ENCODE measurements around the gene SYCP2L. TPM values are rescaled to one million over a fixed set of nuclear protein-coding genes. Genes with fewer than 3 reads are reported as not detected.

SYCP2L gene
- total RNA-seq, 2 experiments from 2014 or later = not detected

DNA sequence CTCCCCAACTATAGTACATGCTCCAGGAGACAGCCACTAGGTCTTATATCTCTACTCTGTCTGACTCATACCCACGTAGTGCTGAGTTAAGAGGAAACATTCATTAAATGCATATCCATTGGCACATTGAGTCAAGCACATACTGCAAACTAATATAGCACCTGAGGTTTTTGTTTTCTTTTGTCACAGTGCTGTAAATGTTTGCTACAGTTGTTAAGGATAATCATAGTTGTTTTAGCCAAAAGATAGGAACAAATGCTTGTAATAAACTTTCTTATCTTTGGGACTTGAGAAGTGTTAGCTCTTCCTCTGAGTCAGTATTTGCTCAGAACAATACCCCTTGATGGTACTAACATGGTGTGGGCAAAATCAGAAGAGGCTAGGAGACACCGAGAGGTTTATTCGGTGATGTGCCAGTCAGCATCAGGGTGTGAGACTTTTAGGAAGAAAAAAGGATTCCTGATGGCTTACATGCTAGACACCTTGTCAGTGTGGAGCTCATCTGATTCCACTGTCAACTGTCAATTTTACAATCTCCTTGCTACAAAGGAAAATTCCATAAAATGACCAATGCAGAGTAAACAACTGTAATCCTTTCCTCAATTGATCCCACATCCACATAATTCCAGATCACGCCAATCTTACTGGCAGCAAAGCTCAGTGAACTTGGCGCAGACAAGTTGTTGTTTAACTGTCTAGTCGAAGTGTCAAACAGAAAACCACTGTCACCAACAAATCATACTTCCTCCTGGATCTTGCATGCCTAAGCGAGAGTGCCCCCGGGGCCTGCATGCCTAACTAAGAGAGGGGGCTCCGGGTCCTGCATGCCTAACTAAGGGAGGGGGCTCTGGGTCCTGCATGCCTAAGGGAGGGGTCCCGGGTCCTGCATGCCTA is 121.1 kb downstream of the SYCP2L start:
- Mint-ChIP-seq H3K4me3 (no peak overlapping the region), H3K27me3 (peaks cover 19% of the 10 kb centered on the region), H3K36me3 (ENCODE audit: low read depth) (no peaks in the 10 kb centered on the region), H3K4me1 (peaks cover 3% of the 10 kb centered on the region), H3K9me3 (no peaks in the 10 kb centered on the region), H3K27ac (no peak overlapping the region)
- DNase-seq = no peak
- ChIA-PET POLR2A (no interaction called here), CTCF (no interaction called here)

DNA sequence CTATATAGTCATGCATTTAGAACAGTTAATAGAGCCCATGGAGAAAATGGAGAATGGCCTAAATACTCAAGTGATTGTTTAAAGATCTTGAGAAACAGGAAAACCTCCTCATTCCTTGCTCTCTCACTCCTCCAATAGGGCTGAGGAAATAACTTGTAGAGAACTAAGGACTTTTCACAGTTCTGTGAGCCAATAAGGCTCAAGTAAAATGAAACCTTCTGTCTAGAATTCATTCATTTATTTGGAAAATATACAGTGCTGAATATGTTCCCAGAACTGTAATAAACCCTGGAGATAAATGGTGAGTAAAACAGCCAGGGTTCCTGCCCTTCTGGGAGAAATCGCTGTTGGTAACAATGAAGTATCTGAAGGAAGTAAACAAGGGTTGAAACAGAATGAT is 122.0 kb downstream of the SYCP2L start:
- H3K9me3 Mint-ChIP-seq = no peaks in the 10 kb centered on the region
- H3K27ac Mint-ChIP-seq = no peak overlapping the region
- H3K27me3 Mint-ChIP-seq = peaks cover 22% of the 10 kb centered on the region
- peaks cover 3% of the 10 kb centered on the region for H3K4me1 Mint-ChIP-seq
- no peak overlapping the region for H3K4me3 Mint-ChIP-seq
- ChIA-PET POLR2A (no interaction called here), CTCF (no interaction called here)
- H3K36me3 Mint-ChIP-seq (ENCODE audit: low read depth) = no peaks in the 10 kb centered on the region
- no peak for DNase-seq

DNA sequence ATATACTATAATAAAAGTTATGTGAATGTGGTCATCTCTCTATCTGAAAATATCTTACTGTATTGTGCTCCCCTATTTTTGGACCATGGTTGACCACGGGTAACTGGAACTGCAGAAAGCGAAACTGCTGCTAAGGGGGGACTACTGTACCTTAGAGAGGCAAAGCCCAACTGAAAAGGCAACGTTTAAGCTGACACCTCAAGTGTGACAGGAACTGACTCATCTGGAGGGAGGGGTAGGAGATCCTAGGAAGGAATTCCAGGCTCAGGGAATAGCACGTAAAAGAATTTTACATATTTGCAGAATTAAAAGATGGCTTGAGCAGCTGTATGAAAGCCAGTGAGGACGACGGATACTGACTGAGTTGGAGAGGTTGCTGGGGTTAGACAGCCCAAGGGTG is 122.5 kb downstream of the SYCP2L start:
- CTCF ChIA-PET = no interaction called here
- Mint-ChIP-seq H3K27ac (no peak overlapping the region), H3K4me3 (no peak overlapping the region), H3K36me3 (ENCODE audit: low read depth) (no peaks in the 10 kb centered on the region), H3K9me3 (no peaks in the 10 kb centered on the region), H3K27me3 (peaks cover 22% of the 10 kb centered on the region), H3K4me1 (peaks cover 3% of the 10 kb centered on the region)
- POLR2A ChIA-PET = no interaction called here
- no peak for DNase-seq

DNA sequence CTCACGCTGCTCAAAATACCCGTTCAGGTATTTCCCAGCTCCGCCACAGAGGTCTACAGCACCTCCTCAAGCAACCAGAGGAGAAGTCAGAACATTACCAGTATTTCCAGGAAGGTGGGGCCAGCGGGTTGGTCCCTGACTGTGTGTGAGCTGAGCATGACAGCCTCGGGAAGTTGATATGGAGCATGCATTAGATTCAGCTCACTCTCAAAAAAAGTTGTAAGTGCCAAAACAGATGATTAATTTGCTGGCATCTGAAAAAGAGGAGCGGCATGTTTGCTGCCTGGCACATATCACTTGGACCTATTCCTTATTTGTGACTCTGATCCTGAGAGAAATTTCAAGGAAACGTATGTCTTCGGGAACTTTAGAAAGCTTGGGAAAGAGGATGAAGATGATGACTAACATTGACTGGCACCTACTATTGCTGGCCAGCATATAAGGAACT is 125.0 kb downstream of the SYCP2L start:
- ChIA-PET CTCF (interaction anchor here (0.6 kb wide), 1 partner anchor 165 kb away, joined by 3 read pairs; no protein-coding TSS in a partner anchor), POLR2A (no interaction called here)
- H3K36me3 Mint-ChIP-seq (ENCODE audit: low read depth) = no peaks in the 10 kb centered on the region
- H3K4me3 Mint-ChIP-seq = no peak overlapping the region
- H3K27ac Mint-ChIP-seq = no peak overlapping the region
- no peaks in the 10 kb centered on the region for H3K9me3 Mint-ChIP-seq
- peaks cover 29% of the 10 kb centered on the region for H3K27me3 Mint-ChIP-seq
- H3K4me1 Mint-ChIP-seq = peaks cover 3% of the 10 kb centered on the region
- DNase-seq = no peak

DNA sequence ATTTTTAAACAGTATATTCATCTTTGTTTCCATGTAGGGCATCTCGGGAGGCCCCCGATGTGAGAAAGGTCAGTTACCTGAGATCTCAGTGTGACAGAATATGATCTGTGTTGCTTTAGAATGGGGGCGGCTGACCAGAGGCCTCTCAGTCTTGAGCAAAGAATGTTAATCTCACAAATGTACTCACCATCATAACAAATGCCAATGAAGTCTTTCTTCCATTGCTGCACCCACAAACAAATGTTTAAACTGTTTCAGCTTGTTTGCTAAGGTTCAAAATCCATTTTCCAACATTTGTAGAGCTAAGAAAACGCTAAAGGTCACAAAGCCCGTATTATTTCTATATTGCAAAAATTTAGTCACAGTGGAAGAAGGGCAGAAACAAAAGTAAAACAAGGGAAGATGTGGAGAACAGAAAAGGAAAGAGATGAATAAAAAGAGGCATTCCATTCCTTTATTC is 125.5 kb downstream of the SYCP2L start:
- peaks cover 29% of the 10 kb centered on the region for H3K27me3 Mint-ChIP-seq

DNA sequence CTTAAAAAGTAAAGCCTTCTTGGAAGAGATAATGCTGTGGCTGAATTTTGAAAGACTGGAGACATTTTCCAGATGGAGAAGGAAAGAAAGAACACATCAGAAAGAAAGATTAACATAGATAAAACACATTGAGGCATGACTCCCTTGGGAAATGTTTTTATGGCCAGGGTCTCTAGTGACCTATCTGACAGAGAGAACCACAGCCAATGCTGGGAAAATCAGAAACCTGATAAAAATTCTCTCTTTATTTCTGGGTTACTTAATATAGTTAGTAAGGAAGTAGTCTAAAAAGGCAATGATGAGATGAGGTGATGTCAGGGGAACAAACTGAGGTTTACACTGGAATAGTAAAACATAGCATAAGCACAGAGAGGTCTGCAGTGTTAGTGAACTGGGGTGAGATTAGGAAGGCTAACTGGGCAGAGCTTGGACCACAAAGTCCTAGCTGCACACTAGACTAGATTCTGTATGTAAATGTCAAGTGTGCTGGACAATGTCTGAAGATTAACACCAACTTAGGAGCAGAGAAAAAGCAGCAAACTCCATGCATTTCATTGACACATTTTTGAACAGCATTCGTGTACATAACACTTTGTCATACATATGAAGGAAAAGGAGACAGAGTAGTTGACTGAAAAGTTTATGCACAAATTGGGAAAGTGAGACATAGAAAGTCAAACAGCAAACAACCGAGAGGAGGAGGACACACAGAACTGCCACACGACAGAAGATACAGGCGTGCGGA is 126.3 kb downstream of the SYCP2L start:
- POLR2A ChIA-PET = no interaction called here
- H3K9me3 Mint-ChIP-seq = no peaks in the 10 kb centered on the region
- H3K4me1 Mint-ChIP-seq = no peaks in the 10 kb centered on the region
- H3K27me3 Mint-ChIP-seq = peaks cover 27% of the 10 kb centered on the region
- no peak for DNase-seq
- no peaks in the 10 kb centered on the region for H3K36me3 Mint-ChIP-seq (ENCODE audit: low read depth)
- CTCF ChIA-PET = no interaction called here
- H3K4me3 Mint-ChIP-seq = no peak overlapping the region
- H3K27ac Mint-ChIP-seq = no peak overlapping the region

More for the DNA sequence above, 125.5 kb downstream of the SYCP2L start:
- Mint-ChIP-seq H3K9me3 (no peaks in the 10 kb centered on the region), H3K4me1 (peaks cover 3% of the 10 kb centered on the region), H3K27ac (no peak overlapping the region), H3K4me3 (no peak overlapping the region), H3K36me3 (ENCODE audit: low read depth) (no peaks in the 10 kb centered on the region)
- no peak for DNase-seq
- POLR2A ChIA-PET = no interaction called here
- CTCF ChIA-PET = no interaction called here

DNA sequence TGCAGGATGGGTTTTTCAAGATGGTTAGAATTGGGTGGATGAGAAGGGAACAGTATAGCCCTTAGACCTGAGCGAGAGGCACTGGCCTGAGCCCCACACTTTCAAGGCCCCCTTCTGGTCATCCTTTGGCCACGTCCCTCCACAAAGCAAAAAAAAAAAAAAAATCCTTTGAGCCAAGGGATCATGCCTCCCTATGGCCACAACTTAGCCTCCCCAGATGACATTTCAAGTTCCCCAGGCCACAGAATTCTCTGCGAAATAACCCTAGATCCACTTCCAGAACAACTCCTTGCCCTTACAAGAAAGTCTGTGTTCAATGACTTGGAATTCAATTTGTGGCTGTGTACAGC is 126.8 kb downstream of the SYCP2L start:
- no peak overlapping the region for H3K27ac Mint-ChIP-seq
- H3K4me1 Mint-ChIP-seq = no peaks in the 10 kb centered on the region
- no peak for DNase-seq
- H3K27me3 Mint-ChIP-seq = peaks cover 27% of the 10 kb centered on the region
- H3K36me3 Mint-ChIP-seq (ENCODE audit: low read depth) = no peaks in the 10 kb centered on the region
- POLR2A ChIA-PET = no interaction called here
- no peaks in the 10 kb centered on the region for H3K9me3 Mint-ChIP-seq
- CTCF ChIA-PET = no interaction called here
- no peak overlapping the region for H3K4me3 Mint-ChIP-seq

DNA sequence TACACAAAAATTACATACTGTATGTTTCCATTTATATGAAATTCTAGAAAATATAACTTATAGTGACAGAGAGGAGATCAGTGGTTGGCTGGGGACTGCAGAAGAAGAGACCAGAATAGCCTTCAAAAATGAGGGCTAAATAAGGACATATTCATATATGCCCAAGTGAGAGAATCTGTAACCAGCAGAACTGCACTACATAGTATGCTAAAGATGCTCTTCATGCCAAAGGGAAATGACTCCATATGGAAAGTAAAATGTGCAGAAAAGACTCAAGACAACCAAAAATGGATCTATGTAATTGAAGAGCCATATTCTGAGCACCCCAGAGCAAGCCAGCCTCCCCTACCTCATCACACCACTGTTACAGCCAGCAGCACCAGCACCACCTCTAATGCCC is 128.2 kb downstream of the SYCP2L start:
- H3K4me1 Mint-ChIP-seq = no peaks in the 10 kb centered on the region
- ChIA-PET CTCF (no interaction called here), POLR2A (no interaction called here)
- H3K27me3 Mint-ChIP-seq = peaks cover 23% of the 10 kb centered on the region
- H3K9me3 Mint-ChIP-seq = no peaks in the 10 kb centered on the region
- no peak overlapping the region for H3K27ac Mint-ChIP-seq
- no peak for DNase-seq
- no peak overlapping the region for H3K4me3 Mint-ChIP-seq
- H3K36me3 Mint-ChIP-seq (ENCODE audit: low read depth) = no peaks in the 10 kb centered on the region

DNA sequence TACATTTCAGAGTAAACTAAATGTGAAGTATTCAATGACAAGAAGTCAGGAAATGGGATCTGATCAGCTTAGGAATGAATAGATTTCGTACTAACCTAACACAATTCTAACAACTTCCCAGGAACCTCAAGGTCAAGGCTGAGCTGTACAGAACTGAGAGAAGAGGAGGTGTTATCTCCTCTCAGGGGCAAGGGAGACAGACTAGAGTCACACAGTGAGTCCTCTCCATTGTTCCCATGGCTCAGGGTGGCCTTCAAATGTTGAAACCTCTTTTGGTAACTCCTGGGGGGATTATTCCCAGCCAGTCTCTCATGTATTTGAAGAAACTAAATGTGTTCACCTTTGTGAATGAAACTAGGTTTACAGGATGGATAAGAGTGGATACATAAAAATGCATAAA is 129.6 kb downstream of the SYCP2L start:
- Mint-ChIP-seq H3K9me3 (no peaks in the 10 kb centered on the region), H3K27me3 (peaks cover 28% of the 10 kb centered on the region), H3K27ac (no peak overlapping the region), H3K36me3 (ENCODE audit: low read depth) (no peaks in the 10 kb centered on the region), H3K4me3 (no peak overlapping the region), H3K4me1 (no peaks in the 10 kb centered on the region)
- CTCF ChIA-PET = no interaction called here
- DNase-seq = no peak
- POLR2A ChIA-PET = no interaction called here

DNA sequence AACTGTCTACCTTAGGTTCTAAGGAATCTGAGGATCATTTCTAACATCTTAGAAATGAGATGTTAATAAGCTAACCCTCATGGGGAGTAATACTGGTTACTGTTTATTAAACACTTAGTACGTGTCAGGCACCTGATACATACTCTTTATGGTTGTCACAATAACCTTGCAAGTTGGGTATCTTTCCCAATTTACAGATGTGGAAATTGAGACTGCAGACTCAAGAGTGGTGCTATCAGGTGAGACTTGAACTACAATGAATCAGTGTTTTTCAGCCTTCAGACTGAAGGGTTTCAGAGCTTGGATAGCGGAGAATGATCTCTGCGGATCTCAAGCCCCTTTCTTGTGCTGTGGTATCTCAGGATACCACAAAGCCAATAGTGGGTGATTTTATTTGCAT is 130.2 kb downstream of the SYCP2L start:
- Mint-ChIP-seq H3K4me1 (no peaks in the 10 kb centered on the region), H3K9me3 (no peaks in the 10 kb centered on the region), H3K4me3 (no peak overlapping the region), H3K27ac (no peak overlapping the region), H3K27me3 (peaks cover 30% of the 10 kb centered on the region), H3K36me3 (ENCODE audit: low read depth) (no peaks in the 10 kb centered on the region)
- DNase-seq = no peak
- ChIA-PET POLR2A (no interaction called here), CTCF (no interaction called here)

DNA sequence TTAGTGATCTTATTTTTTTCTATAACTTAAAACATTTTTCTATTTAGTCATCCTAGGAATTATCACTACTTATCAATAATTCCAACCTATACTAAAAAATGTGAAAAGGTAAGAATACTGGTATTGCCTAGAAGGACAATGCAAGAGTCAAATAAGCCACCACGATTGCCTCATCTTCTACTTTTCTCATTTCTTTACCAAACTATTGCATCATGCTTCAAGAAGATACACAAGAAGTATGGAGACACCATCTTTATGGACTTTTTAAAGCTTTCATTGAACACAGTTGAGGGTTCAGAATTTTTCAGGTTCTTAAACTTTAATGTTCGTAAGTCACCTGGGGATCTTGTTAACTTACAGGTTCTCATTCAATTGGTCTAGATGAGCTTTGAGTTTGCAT is 131.4 kb downstream of the SYCP2L start:
- Mint-ChIP-seq H3K4me1 (no peaks in the 10 kb centered on the region), H3K27ac (no peak overlapping the region), H3K27me3 (peaks cover 29% of the 10 kb centered on the region), H3K9me3 (no peaks in the 10 kb centered on the region), H3K36me3 (ENCODE audit: low read depth) (no peaks in the 10 kb centered on the region), H3K4me3 (no peak overlapping the region)
- DNase-seq = no peak
- ChIA-PET POLR2A (no interaction called here), CTCF (no interaction called here)

DNA sequence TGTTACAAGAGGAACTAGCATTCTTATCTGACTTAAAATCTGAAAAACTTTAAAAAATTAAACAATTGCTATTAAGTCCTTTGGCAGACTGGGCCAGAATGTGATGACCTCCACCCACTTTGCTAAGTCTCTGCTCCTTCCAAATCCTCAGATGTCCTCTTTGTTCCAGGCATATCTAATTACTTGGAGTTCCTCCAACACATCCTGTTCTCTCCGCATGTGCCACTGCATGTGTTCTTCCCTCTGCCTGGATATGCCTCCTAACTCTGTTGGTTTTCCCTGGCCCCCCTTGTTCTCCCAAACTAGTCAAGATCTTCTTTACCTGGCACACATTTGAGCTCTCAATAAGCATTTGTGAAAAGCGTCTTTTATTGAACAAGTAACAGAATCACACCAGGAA is 134.2 kb downstream of the SYCP2L start:
- DNase-seq = no peak
- no peaks in the 10 kb centered on the region for H3K4me1 Mint-ChIP-seq
- ChIA-PET POLR2A (no interaction called here), CTCF (no interaction called here)
- H3K27ac Mint-ChIP-seq = no peak overlapping the region
- H3K9me3 Mint-ChIP-seq = no peaks in the 10 kb centered on the region
- H3K27me3 Mint-ChIP-seq = peaks cover 38% of the 10 kb centered on the region
- no peaks in the 10 kb centered on the region for H3K36me3 Mint-ChIP-seq (ENCODE audit: low read depth)
- no peak overlapping the region for H3K4me3 Mint-ChIP-seq

DNA sequence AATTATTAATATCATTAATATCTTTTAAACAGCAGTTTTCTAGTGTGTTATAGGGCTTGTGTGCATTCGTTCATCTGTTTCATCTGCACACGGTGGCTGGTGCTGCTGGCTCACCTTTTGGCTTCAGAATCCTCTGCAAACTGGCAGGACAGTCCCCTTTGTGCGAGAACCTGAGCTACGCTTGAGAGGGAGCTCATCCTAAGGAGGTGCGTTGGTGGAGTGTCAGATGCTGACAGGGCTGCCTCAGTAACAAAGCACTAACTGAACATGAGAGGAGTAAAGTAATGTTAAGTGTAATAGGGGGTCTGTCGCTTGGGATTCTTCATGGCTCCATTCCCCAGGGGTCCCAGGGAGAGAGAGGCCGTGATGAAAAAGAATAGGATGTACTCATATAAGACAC is 134.9 kb downstream of the SYCP2L start:
- no peak for DNase-seq
- H3K4me3 Mint-ChIP-seq = no peak overlapping the region
- ChIA-PET POLR2A (no interaction called here), CTCF (no interaction called here)
- no peaks in the 10 kb centered on the region for H3K36me3 Mint-ChIP-seq (ENCODE audit: low read depth)
- no peaks in the 10 kb centered on the region for H3K9me3 Mint-ChIP-seq
- H3K27ac Mint-ChIP-seq = no peak overlapping the region
- peaks cover 38% of the 10 kb centered on the region for H3K27me3 Mint-ChIP-seq
- H3K4me1 Mint-ChIP-seq = no peaks in the 10 kb centered on the region

DNA sequence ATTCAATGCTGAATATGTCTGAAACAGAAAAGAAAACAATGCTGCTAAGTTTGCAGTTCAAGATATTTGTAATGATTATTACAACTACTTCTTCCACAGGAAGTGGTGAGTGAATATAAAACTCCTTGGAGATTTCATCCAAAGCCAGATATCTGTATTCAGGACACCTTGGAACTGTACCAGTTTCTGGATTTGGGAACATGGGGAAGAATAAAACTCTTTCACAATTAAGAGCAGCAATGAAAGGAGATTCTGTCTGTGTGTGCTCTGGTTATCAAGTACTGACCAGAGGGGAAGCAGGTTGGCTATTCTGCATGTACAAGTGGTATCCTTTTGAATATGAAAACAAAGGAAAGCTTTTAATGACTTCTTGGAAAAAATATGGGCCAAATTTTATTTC is 136.2 kb downstream of the SYCP2L start:
- H3K9me3 Mint-ChIP-seq = no peaks in the 10 kb centered on the region
- POLR2A ChIA-PET = no interaction called here
- CTCF ChIA-PET = interaction anchor here (1.0 kb wide), 1 partner anchor 46 kb away, joined by 3 read pairs; no protein-coding TSS in a partner anchor
- no peak overlapping the region for H3K27ac Mint-ChIP-seq
- H3K4me1 Mint-ChIP-seq = no peaks in the 10 kb centered on the region
- no peak for DNase-seq
- H3K27me3 Mint-ChIP-seq = peaks cover 46% of the 10 kb centered on the region
- H3K4me3 Mint-ChIP-seq = no peak overlapping the region
- no peaks in the 10 kb centered on the region for H3K36me3 Mint-ChIP-seq (ENCODE audit: low read depth)
